Measurements from ENCODE around the gene NTN1.

The NTN1 gene

GRCh38 chr17:9020096-9020823 lies 1.1 kb upstream of the NTN1 start:
- H3K27me3 Mint-ChIP-seq (ENCODE audit: low read depth) = peaks cover 54% of the 10 kb centered on the region
- no peaks in the 10 kb centered on the region for H3K36me3 Mint-ChIP-seq (ENCODE audit: low read depth)
- no peaks in the 10 kb centered on the region for H3K9me3 Mint-ChIP-seq
- peak overlapping the region; percentile 61 for H3K4me3 Mint-ChIP-seq
- H3K27ac Mint-ChIP-seq = no peak overlapping the region
- no peak for DNase-seq (ENCODE audit: low spot score)
- peaks cover 3% of the 10 kb centered on the region for H3K4me1 Mint-ChIP-seq (ENCODE audit: low read depth)

DNA sequence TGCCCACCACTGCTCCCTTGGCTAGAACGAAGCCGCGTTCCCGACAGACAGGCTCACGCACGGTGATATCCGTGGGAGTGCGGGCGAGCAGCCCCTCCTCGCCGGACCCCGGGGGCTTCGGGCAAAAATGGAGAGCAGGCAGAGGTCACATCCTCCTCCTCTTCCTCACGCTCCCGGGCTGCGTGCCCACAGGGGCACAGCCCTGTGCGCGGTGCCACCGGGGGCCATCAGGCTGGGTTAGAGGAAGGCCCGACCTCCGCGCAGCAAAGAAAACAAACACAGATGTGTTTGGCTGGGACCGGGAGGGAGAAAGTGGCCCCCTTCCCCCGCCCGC lies 519 bp upstream of the NTN1 start:
- H3K4me3 Mint-ChIP-seq = peak overlapping the region; percentile 61
- no peak overlapping the region for H3K27ac Mint-ChIP-seq
- no peak for DNase-seq (ENCODE audit: low spot score)
- H3K4me1 Mint-ChIP-seq (ENCODE audit: low read depth) = peaks cover 3% of the 10 kb centered on the region
- no peaks in the 10 kb centered on the region for H3K9me3 Mint-ChIP-seq
- no peaks in the 10 kb centered on the region for H3K36me3 Mint-ChIP-seq (ENCODE audit: low read depth)
- peaks cover 55% of the 10 kb centered on the region for H3K27me3 Mint-ChIP-seq (ENCODE audit: low read depth)

GRCh38 chr17:9021992-9022572 lies 772 bp downstream of the NTN1 start:
- no peaks in the 10 kb centered on the region for H3K9me3 Mint-ChIP-seq
- no peak overlapping the region for H3K27ac Mint-ChIP-seq
- peak; percentile 9 for DNase-seq (ENCODE audit: low spot score)
- peak overlapping the region; percentile 86 for H3K4me3 Mint-ChIP-seq
- peaks cover 3% of the 10 kb centered on the region for H3K4me1 Mint-ChIP-seq (ENCODE audit: low read depth)
- H3K27me3 Mint-ChIP-seq (ENCODE audit: low read depth) = peaks cover 65% of the 10 kb centered on the region
- no peaks in the 10 kb centered on the region for H3K36me3 Mint-ChIP-seq (ENCODE audit: low read depth)

DNA sequence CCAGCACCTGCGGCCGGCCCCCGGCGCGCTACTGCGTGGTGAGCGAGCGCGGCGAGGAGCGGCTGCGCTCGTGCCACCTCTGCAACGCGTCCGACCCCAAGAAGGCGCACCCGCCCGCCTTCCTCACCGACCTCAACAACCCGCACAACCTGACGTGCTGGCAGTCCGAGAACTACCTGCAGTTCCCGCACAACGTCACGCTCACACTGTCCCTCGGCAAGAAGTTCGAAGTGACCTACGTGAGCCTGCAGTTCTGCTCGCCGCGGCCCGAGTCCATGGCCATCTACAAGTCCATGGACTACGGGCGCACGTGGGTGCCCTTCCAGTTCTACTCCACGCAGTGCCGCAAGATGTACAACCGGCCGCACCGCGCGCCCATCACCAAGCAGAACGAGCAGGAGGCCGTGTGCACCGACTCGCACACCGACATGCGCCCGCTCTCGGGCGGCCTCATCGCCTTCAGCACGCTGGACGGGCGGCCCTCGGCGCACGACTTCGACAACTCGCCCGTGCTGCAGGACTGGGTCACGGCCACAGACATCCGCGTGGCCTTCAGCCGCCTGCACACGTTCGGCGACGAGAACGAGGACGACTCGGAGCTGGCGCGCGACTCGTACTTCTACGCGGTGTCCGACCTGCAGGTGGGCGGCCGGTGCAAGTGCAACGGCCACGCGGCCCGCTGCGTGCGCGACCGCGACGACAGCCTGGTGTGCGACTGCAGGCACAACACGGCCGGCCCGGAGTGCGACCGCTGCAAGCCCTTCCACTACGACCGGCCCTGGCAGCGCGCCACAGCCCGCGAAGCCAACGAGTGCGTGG lies 1.5 kb downstream of the NTN1 start:
- DNase-seq (ENCODE audit: low spot score) = peak; percentile 17
- Mint-ChIP-seq H3K4me1 (ENCODE audit: low read depth) (peaks cover 3% of the 10 kb centered on the region), H3K4me3 (peak overlapping the region; percentile 86), H3K36me3 (ENCODE audit: low read depth) (no peaks in the 10 kb centered on the region), H3K27ac (peak overlapping the region; percentile 36), H3K9me3 (no peaks in the 10 kb centered on the region), H3K27me3 (ENCODE audit: low read depth) (peaks cover 67% of the 10 kb centered on the region)

DNA sequence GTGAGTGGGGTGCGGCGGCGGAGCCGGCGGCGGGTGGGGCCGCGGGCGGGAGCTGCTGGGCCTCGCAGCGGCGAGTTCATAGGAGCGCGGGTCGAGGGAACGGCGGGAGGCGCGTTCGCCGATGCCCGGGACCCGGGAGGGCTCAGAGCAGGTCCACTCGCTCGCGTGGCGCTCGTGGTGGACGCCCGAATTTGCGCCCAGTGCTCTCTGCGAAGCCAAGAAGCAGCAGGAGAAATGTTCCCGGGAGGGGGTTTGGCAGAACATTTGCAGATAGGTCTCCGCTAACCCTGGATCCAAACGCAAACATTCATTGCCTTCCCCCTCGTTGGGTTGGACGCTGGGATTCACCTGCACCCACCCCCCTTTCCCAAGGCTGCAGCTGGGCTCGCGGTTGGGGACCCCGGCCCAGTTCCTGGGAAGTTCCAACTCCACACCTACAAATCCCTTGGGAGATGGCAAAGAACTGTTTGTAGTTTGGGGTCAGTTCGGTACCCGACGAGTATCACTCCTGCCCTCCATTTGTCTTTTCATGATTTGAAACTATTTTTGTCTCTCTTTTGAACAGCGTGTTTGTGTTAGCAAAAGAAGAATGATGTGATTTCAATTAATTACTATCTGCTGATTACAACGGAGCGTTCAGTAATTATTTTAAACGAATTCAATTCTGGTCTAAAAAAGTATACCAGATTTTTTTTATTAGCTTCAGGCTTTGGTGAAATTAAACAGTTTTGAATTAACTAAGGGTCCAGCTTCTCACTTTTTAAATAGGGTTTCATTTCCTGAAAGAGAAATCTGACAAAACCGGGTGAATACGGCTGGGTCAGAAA lies 2.3 kb downstream of the NTN1 start:
- no peak for DNase-seq (ENCODE audit: low spot score)
- H3K9me3 Mint-ChIP-seq = no peaks in the 10 kb centered on the region
- no peaks in the 10 kb centered on the region for H3K36me3 Mint-ChIP-seq (ENCODE audit: low read depth)
- H3K4me3 Mint-ChIP-seq = peak overlapping the region; percentile 21
- H3K27ac Mint-ChIP-seq = no peak overlapping the region
- peaks cover 73% of the 10 kb centered on the region for H3K27me3 Mint-ChIP-seq (ENCODE audit: low read depth)
- H3K4me1 Mint-ChIP-seq (ENCODE audit: low read depth) = peaks cover 3% of the 10 kb centered on the region

DNA sequence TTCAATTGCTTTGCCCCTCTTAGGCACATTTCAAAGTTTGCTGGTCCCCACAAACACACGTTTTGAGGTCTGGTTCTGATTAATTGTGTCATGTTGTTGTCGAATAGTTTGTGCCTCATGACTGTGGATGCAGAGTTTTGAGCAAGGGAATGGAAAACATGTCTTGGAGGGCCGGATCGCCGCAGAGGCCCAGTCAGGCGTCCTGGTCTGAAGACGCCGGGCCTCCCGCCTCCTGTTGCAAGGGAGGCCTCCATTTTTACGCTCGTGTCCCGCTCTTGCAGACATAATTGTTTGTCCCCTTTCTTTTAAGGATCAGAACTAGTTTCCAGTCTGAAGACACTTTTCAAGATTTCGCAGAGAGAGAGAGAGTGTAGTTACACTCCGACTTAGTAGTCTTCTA lies 3.2 kb downstream of the NTN1 start:
- Mint-ChIP-seq H3K4me3 (no peak overlapping the region), H3K9me3 (no peaks in the 10 kb centered on the region), H3K27me3 (ENCODE audit: low read depth) (peaks cover 64% of the 10 kb centered on the region), H3K36me3 (ENCODE audit: low read depth) (no peaks in the 10 kb centered on the region), H3K4me1 (ENCODE audit: low read depth) (peaks cover 3% of the 10 kb centered on the region), H3K27ac (peak overlapping the region; percentile 8)
- DNase-seq (ENCODE audit: low spot score) = no peak

DNA sequence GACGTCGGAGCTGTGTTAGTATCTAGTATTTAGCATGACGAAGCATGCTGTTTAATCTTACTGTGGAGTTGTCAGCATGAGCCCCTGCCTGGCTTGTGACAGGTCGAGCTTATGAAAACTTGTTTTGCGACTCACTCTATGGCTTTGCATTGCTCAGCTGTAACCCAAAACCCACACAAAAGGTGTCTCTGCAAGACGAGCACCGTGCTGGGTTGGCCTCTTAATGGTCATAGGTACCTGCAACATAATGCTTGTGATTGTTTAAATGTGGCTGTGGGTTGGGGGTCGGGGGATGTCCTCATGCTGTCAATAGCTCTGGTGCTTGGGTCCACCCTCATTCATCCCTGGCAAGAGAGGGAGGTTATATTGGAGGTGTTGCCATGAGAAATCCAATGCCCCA lies 5.4 kb downstream of the NTN1 start:
- Mint-ChIP-seq H3K4me1 (ENCODE audit: low read depth) (peaks cover 3% of the 10 kb centered on the region), H3K9me3 (no peaks in the 10 kb centered on the region), H3K4me3 (no peak overlapping the region), H3K27ac (no peak overlapping the region), H3K36me3 (ENCODE audit: low read depth) (no peaks in the 10 kb centered on the region), H3K27me3 (ENCODE audit: low read depth) (peaks cover 48% of the 10 kb centered on the region)
- no peak for DNase-seq (ENCODE audit: low spot score)

- no peaks in the 10 kb centered on the region for H3K9me3 Mint-ChIP-seq
- peaks cover 41% of the 10 kb centered on the region for H3K27me3 Mint-ChIP-seq (ENCODE audit: low read depth)
- no peak overlapping the region for H3K4me3 Mint-ChIP-seq
- H3K27ac Mint-ChIP-seq = no peak overlapping the region
- H3K36me3 Mint-ChIP-seq (ENCODE audit: low read depth) = no peaks in the 10 kb centered on the region
- DNase-seq (ENCODE audit: low spot score) = no peak
- no peaks in the 10 kb centered on the region for H3K4me1 Mint-ChIP-seq (ENCODE audit: low read depth)
These were observed 7.1 kb downstream of the NTN1 start for GRCh38 chr17:9028202-9028987.

DNA sequence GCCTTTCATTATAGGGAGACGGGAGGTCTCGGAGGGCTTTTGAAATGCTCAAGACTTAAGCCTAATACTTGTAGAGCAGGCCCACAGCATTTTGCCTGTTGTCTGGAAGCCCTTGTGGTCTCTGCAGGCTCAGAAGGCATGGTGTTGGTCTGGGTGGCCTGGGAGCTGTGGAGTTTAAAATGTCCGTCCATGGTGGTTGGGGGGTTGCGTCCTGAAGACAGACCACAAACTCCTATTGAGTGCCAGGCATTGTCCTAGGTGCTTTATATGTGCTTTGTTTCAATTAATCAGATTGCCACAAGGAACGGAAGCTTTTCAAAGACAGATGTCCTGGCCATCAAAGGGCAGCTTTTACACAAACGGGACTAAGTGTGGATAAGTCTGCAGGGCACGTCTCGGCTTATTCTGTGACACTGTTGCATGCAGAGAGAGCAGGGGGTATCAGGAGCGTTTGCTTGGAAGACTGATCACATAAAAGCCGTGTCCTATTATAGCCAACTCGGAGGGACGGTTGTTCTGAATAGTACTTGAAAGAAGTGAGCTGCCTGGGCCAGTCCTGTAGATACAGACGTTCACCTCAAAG lies 7.8 kb downstream of the NTN1 start:
- H3K27ac Mint-ChIP-seq = no peak overlapping the region
- H3K4me3 Mint-ChIP-seq = no peak overlapping the region
- DNase-seq (ENCODE audit: low spot score) = no peak
- no peaks in the 10 kb centered on the region for H3K36me3 Mint-ChIP-seq (ENCODE audit: low read depth)
- H3K27me3 Mint-ChIP-seq (ENCODE audit: low read depth) = peaks cover 35% of the 10 kb centered on the region
- no peaks in the 10 kb centered on the region for H3K9me3 Mint-ChIP-seq
- H3K4me1 Mint-ChIP-seq (ENCODE audit: low read depth) = no peaks in the 10 kb centered on the region

DNA sequence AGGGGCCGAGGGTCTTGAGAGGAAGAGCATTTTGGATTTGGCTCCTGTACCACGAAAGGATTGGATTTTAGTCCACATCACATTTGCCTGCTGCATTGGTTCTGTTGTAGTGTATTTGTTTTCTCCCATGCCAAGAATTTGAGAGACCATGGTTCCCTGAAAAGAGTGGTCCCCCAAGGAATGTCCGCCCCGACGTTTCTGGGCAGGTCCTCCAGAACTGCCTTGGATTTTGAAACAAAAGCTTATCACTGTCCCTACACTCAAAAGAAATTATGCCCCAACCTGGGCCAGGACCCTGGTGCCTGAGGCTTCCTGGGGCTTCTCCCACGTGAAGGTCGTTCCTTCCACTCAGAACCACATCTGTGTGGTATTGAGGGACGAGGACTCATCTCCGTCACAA lies 10.8 kb downstream of the NTN1 start:
- no peaks in the 10 kb centered on the region for H3K4me1 Mint-ChIP-seq (ENCODE audit: low read depth)
- DNase-seq (ENCODE audit: low spot score) = no peak
- H3K27me3 Mint-ChIP-seq (ENCODE audit: low read depth) = peaks cover 9% of the 10 kb centered on the region
- no peak overlapping the region for H3K27ac Mint-ChIP-seq
- H3K36me3 Mint-ChIP-seq (ENCODE audit: low read depth) = no peaks in the 10 kb centered on the region
- H3K9me3 Mint-ChIP-seq = no peaks in the 10 kb centered on the region
- H3K4me3 Mint-ChIP-seq = no peak overlapping the region

GRCh38 chr17:9032583-9032982 lies 11.3 kb downstream of the NTN1 start:
- Mint-ChIP-seq H3K27me3 (ENCODE audit: low read depth) (peaks cover 7% of the 10 kb centered on the region), H3K27ac (no peak overlapping the region), H3K4me1 (ENCODE audit: low read depth) (no peaks in the 10 kb centered on the region), H3K9me3 (no peaks in the 10 kb centered on the region), H3K4me3 (no peak overlapping the region), H3K36me3 (ENCODE audit: low read depth) (no peaks in the 10 kb centered on the region)
- DNase-seq (ENCODE audit: low spot score) = no peak

DNA sequence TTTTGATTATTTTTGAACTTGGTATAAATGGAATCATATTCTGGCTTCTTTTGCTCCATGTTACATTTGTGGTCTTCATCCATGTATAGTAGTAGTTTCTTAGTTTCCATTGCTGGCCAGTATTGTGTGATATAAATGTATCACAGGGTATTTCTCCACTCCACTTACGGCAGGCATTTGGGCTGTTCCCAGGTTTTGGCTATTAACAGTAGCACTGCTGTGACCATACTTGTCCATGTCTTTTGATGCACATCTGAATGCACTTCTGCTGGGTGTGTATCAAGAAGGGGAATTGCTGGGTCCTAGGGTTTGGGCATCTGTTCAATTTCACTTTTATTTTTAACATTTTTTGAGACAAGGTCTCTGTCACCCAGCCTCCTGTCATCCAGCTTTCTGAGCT lies 13.9 kb downstream of the NTN1 start:
- Mint-ChIP-seq H3K27me3 (ENCODE audit: low read depth) (peaks cover 7% of the 10 kb centered on the region), H3K36me3 (ENCODE audit: low read depth) (no peaks in the 10 kb centered on the region), H3K9me3 (no peaks in the 10 kb centered on the region), H3K4me3 (no peak overlapping the region), H3K27ac (no peak overlapping the region), H3K4me1 (ENCODE audit: low read depth) (no peaks in the 10 kb centered on the region)
- DNase-seq (ENCODE audit: low spot score) = no peak

DNA sequence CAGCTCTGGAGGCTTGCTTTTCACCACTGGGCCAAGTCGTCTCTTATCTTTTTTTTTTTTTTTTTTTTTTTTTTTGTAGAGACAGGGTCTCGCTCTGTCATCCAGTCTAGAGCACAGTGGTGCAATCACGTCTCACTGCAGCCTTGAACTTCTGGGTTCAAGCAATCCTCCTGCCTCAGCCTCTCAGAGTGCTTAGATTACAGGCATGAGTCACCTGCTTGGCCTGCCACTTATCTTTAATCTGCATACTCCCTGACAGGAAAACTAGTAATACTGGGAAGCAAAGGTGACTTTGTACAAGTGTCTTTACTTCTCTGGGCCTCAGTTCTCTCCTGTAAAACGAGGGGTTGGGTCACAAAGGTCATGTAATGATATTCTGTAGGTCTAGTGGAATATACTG lies 15.0 kb downstream of the NTN1 start:
- H3K4me3 Mint-ChIP-seq = no peak overlapping the region
- DNase-seq (ENCODE audit: low spot score) = no peak
- peaks cover 11% of the 10 kb centered on the region for H3K27me3 Mint-ChIP-seq (ENCODE audit: low read depth)
- H3K36me3 Mint-ChIP-seq (ENCODE audit: low read depth) = no peaks in the 10 kb centered on the region
- H3K9me3 Mint-ChIP-seq = no peaks in the 10 kb centered on the region
- no peak overlapping the region for H3K27ac Mint-ChIP-seq
- no peaks in the 10 kb centered on the region for H3K4me1 Mint-ChIP-seq (ENCODE audit: low read depth)
